HepG2 (cell line): Measurements from ENCODE around the gene TBC1D2B. TPM values are rescaled to one million over a fixed set of nuclear protein-coding genes. Genes with fewer than 3 reads are reported as not detected.

Experiments used
- CCAR2 ChIP-seq: fragments of 200-400 bp; formaldehyde crosslinking; optimal IDR thresholded peaks from 2 replicates; pipeline ENCODE3; 2018; ENCODE audit warnings: low read depth, mild to moderate bottlenecking, low read length, moderate library complexity
- GPN1 ChIP-seq: sonication (generic); formaldehyde crosslinking; IDR thresholded peaks from 2 replicates; pipeline ENCODE4 v1.5.1; 2020; ENCODE audit warnings: missing genetic modification reagents, borderline replicate concordance
- HNRNPH1 ChIP-seq: fragments of 200-400 bp; formaldehyde crosslinking; optimal IDR thresholded peaks from 2 replicates; pipeline ENCODE3; 2017; ENCODE audit warnings: mild to moderate bottlenecking, low read depth, low read length
- HNRNPL ChIP-seq: fragments of 200-400 bp; formaldehyde crosslinking; IDR thresholded peaks from 2 replicates; pipeline ENCODE4 v1.6.1; 2017; ENCODE audit warnings: mild to moderate bottlenecking, low read depth, low read length
- MBD4 ChIP-seq: IDR thresholded peaks from 2 replicates; pipeline ENCODE4 v1.6.1; 2012; ENCODE audit warnings: low read length, inconsistent platforms, borderline replicate concordance
- POLR2AphosphoS5 ChIP-seq: IDR thresholded peaks from 2 replicates; pipeline ENCODE4 v1.6.1; 2012; ENCODE audit warnings: low read depth, low read length
- RARG ChIP-seq: sonication (generic); formaldehyde crosslinking; IDR thresholded peaks from 2 replicates; pipeline ENCODE4 v1.4.0; 2020; ENCODE audit warnings: low read depth, mild to moderate bottlenecking, missing genetic modification reagents
- SNAI1 ChIP-seq: sonication (generic); formaldehyde crosslinking; IDR thresholded peaks from 2 replicates; pipeline ENCODE4 v1.5.0; 2020; ENCODE audit warnings: mild to moderate bottlenecking, missing genetic modification reagents, borderline replicate concordance
- TEAD2 ChIP-seq: sonication (generic); formaldehyde crosslinking; IDR thresholded peaks from 2 replicates; pipeline ENCODE4 v1.9.0; 2021; ENCODE audit warnings: missing genetic modification reagents
- TRIM22 ChIP-seq: fragments of 450-650 bp; IDR thresholded peaks from 2 replicates; pipeline ENCODE4 v1.6.1; 2017
- ZFYVE20 ChIP-seq: sonication (generic); formaldehyde crosslinking; IDR thresholded peaks from 2 replicates; pipeline ENCODE4 v1.8.0; 2023; ENCODE audit warnings: low read depth, mild to moderate bottlenecking, moderate library complexity, missing genetic modification reagents, borderline replicate concordance
- ZNF12 ChIP-seq: sonication (generic); formaldehyde crosslinking; IDR thresholded peaks from 2 replicates; pipeline ENCODE4 v1.5.0; 2020; ENCODE audit warnings: missing genetic modification reagents
- ZNF180 ChIP-seq: sonication (generic); formaldehyde crosslinking; IDR thresholded peaks from 2 replicates; pipeline ENCODE4 v1.4.0; 2020; ENCODE audit warnings: low read depth, missing genetic modification reagents, borderline replicate concordance
- ZNF256 ChIP-seq: sonication (generic); formaldehyde crosslinking; conservative IDR thresholded peaks from 2 replicates; pipeline ENCODE4 v1.4.0; 2020; ENCODE audit warnings: missing genetic modification reagents
- ZNF281 ChIP-seq: sonication (generic); formaldehyde crosslinking; IDR thresholded peaks from 2 replicates; pipeline ENCODE4 v1.4.0; 2020; ENCODE audit warnings: missing genetic modification reagents, borderline replicate concordance
- ZNF589 ChIP-seq: sonication (generic); formaldehyde crosslinking; conservative IDR thresholded peaks from 2 replicates; pipeline ENCODE4 v1.8.0; 2022; ENCODE audit warnings: mild to moderate bottlenecking, moderate library complexity, missing genetic modification reagents
- ZNF773 ChIP-seq: sonication (generic); formaldehyde crosslinking; IDR thresholded peaks from 2 replicates; pipeline ENCODE4 v1.4.0; 2020; ENCODE audit warnings: missing genetic modification reagents, borderline replicate concordance
- ZNF780A ChIP-seq: sonication (generic); formaldehyde crosslinking; IDR thresholded peaks from 2 replicates; pipeline ENCODE4 v1.8.0; 2022; ENCODE audit warnings: mild to moderate bottlenecking, missing genetic modification reagents, moderate library complexity
- ZNF790 ChIP-seq: sonication (generic); formaldehyde crosslinking; IDR thresholded peaks from 2 replicates; pipeline ENCODE4 v1.8.0; 2022; ENCODE audit warnings: missing genetic modification reagents, mild to moderate bottlenecking, borderline replicate concordance
- ZNF850 ChIP-seq: sonication (generic); formaldehyde crosslinking; conservative IDR thresholded peaks from 2 replicates; pipeline ENCODE4 v1.9.0; 2021; ENCODE audit warnings: mild to moderate bottlenecking, missing genetic modification reagents
- polyA plus RNA-seq, 8 experiments: library from polyadenylated mRNA; depleted of rRNA in 3 of 8; stranded (reverse) in 7 of 8; unstranded in 1 of 8; fragments of >200 nt; fragmentation: Illumina TruSeq in 4 of 8; extraction: Trizol in 4 of 8; gene quantifications; 2 replicates each; pipeline versions ENCODE4 v1.2.1 to v1.2.3, GENCODE V29; 2011 to 2016; ENCODE audit warnings: low read depth in 4 of 8, missing spikeins in 1 of 8, mixed read lengths in 1 of 8; ENCODE audit not compliant: insufficient read depth in 1 of 8
- total RNA-seq, 5 experiments: library from RNA; depleted of rRNA; stranded (reverse); fragments of >200 nt; fragmentation: Illumina TruSeq; extraction: Trizol; gene quantifications; 2 replicates each; pipeline ENCODE4 v1.2.3, GENCODE V29; 2016; ENCODE audit warnings: low read depth in 1 of 5
- TF ChIP-seq, protein P1 (sequence below): sonication (generic); formaldehyde crosslinking; IDR thresholded peaks from 2 replicates; pipeline ENCODE4 v1.4.0; 2020; ENCODE audit warnings: mild to moderate bottlenecking, missing genetic modification reagents
- TF ChIP-seq, protein P2 (sequence below): sonication (generic); formaldehyde crosslinking; IDR thresholded peaks from 2 replicates; pipeline ENCODE4 v1.4.0; 2020; ENCODE audit warnings: missing genetic modification reagents
- TF ChIP-seq, protein P3 (sequence below): sonication (generic); formaldehyde crosslinking; IDR thresholded peaks from 2 replicates; pipeline ENCODE4 v1.8.1; 2023; ENCODE audit warnings: mild to moderate bottlenecking, missing genetic modification reagents, borderline replicate concordance
- TF ChIP-seq, protein P4 (sequence below): sonication (generic); formaldehyde crosslinking; IDR thresholded peaks from 2 replicates; pipeline ENCODE4 v1.4.0; 2020; ENCODE audit warnings: missing genetic modification reagents

Gene TBC1D2B
- total and polyA plus RNA-seq, 2 of the 13 experiments (the other 11 are each of a cell fraction or from before 2014, with no cell fraction given) = 10.1 to 14.4 TPM

DNA sequence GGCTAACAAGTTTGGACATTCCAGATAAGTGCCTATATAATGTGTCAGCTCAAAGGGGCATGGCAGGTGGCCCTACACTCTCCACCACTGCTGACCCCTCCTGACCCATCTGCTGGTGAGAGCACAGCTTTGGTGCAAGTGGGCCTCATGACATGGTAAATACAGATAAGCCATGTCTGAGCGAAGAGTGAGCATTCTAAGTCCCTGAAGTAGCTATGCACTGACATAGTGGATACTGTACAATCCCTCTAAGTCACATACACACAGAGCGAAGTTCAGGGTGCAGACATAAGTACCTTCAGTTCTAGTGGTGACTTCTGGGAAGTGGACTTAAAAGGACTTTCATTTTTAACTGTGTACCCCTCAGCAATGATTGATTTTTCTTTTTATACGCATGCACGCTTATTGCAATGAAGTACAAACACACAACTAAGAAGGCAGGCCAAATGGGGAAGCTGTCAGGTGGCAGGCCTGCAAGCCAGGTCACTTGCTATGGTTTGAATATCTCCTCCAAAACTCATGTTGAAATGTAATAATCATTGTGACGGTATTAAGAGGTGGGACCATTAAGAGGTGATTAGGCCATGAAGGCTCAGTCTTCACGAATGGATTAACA, 41.5 kb downstream of the TBC1D2B start (continued):
- TF ChIP-seq ZNF281 (CRISPR knock-in tag) (0 out of 2 replicates have a peak, but pooled peaks have one; percentile 31), ZFYVE20 (no peak), ZNF589 (CRISPR knock-in tag) (no peak), ZNF180 (CRISPR knock-in tag) (no peak), SNAI1 (CRISPR knock-in tag) (no peak), TRIM22 (no peak), TEAD2 (CRISPR knock-in tag) (no peak), HNRNPH1 (no peak), CCAR2 (no peak), ZNF12 (CRISPR knock-in tag) (no peak), ZNF256 (CRISPR knock-in tag) (no peak), ZNF790 (CRISPR knock-in tag) (no peak), ZNF850 (CRISPR knock-in tag) (no peak), HNRNPL (no peak), MBD4 (no peak), ZNF773 (no peak), RARG (CRISPR knock-in tag) (no peak), GPN1 (CRISPR knock-in tag) (no peak), POLR2AphosphoS5 (no peak), ZNF780A (CRISPR knock-in tag) (no peak)
- TF ChIP-seq, protein P1, sequence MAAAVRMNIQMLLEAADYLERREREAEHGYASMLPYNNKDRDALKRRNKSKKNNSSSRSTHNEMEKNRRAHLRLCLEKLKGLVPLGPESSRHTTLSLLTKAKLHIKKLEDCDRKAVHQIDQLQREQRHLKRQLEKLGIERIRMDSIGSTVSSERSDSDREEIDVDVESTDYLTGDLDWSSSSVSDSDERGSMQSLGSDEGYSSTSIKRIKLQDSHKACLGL (CRISPR knock-in tag) = no peak
- TF ChIP-seq, protein P2, sequence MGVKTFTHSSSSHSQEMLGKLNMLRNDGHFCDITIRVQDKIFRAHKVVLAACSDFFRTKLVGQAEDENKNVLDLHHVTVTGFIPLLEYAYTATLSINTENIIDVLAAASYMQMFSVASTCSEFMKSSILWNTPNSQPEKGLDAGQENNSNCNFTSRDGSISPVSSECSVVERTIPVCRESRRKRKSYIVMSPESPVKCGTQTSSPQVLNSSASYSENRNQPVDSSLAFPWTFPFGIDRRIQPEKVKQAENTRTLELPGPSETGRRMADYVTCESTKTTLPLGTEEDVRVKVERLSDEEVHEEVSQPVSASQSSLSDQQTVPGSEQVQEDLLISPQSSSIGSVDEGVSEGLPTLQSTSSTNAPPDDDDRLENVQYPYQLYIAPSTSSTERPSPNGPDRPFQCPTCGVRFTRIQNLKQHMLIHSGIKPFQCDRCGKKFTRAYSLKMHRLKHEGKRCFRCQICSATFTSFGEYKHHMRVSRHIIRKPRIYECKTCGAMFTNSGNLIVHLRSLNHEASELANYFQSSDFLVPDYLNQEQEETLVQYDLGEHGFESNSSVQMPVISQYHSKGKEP (CRISPR knock-in tag) = no peak
- TF ChIP-seq, protein P3, sequence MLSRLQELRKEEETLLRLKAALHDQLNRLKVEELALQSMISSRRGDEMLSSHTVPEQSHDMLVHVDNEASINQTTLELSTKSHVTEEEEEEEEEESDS (CRISPR knock-in tag) = no peak
- TF ChIP-seq, protein P4, sequence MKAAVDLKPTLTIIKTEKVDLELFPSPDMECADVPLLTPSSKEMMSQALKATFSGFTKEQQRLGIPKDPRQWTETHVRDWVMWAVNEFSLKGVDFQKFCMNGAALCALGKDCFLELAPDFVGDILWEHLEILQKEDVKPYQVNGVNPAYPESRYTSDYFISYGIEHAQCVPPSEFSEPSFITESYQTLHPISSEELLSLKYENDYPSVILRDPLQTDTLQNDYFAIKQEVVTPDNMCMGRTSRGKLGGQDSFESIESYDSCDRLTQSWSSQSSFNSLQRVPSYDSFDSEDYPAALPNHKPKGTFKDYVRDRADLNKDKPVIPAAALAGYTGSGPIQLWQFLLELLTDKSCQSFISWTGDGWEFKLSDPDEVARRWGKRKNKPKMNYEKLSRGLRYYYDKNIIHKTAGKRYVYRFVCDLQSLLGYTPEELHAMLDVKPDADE = no peak
